ENCODE data around the gene PIGT. TPM values are rescaled to one million over a fixed set of nuclear protein-coding genes. Genes with fewer than 3 reads are reported as not detected.

The PIGT gene
- total RNA-seq, 1 experiment from 2014 or later: 108 TPM

DNA sequence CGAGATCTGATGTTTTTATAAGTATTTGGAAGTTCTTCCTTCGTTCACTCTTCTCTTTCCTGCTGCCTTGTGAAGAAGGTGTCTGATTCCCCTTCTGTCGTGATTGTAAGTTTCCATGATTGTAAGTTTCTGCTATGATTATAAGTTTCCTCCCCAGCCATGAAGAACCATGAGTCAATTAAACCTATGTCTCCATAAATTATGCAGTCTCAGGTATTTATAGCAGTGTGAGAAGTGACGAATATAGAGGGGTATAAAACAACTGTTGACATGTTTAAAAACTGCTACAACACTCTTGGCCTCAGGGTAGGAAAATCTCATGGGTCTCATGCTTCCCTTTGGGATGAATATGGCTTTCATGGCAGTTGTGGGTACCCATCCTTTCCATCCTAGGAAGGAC, 47.8 kb downstream of the PIGT start:
- Histone ChIP-seq H3K36me3 (ENCODE audit: control insufficient read depth, insufficient read depth, low read length) (no peaks in the 10 kb centered on the region), H3K9me3 (ENCODE audit: control insufficient read depth, insufficient read depth, low read depth, low read length) (no peaks in the 10 kb centered on the region), H3K4me3 (ENCODE audit: low read depth in 2 of 2, low read length in 2 of 2) (no peak overlapping the region), H3K27ac (ENCODE audit: low read length) (no peak overlapping the region), H3K4me1 (ENCODE audit: control insufficient read depth, insufficient read depth, low read length) (no peaks in the 10 kb centered on the region), H3K27me3 (ENCODE audit: control insufficient read depth, insufficient read depth, low read length) (peaks cover 25% of the 10 kb centered on the region; the same call in 1 of the 2 replicates)
- ChIA-PET POLR2A (interaction anchor here (0.5 kb wide), 1 partner anchor 172 kb away, joined by 3 read pairs; no protein-coding TSS in a partner anchor), CTCF (interaction anchor here (0.6 kb wide), 1 partner anchor 18 kb away, joined by 3 read pairs; no protein-coding TSS in a partner anchor)
- no peak for DNase-seq (ENCODE audit: low read depth, low spot score)
- TF ChIP-seq TCF7L2 (IDR thresholded peaks at IDR 0.05; ENCODE audit: low read depth, low read length) (no peak), POLR2AphosphoS5 (IDR thresholded peaks at IDR 0.05; ENCODE audit: low read depth, low read length) (no peak), SIN3A (IDR thresholded peaks at IDR 0.05; ENCODE audit: borderline replicate concordance, insufficient read depth, low read depth, low read length) (no peak)
- TF ChIP-seq, protein P1, sequence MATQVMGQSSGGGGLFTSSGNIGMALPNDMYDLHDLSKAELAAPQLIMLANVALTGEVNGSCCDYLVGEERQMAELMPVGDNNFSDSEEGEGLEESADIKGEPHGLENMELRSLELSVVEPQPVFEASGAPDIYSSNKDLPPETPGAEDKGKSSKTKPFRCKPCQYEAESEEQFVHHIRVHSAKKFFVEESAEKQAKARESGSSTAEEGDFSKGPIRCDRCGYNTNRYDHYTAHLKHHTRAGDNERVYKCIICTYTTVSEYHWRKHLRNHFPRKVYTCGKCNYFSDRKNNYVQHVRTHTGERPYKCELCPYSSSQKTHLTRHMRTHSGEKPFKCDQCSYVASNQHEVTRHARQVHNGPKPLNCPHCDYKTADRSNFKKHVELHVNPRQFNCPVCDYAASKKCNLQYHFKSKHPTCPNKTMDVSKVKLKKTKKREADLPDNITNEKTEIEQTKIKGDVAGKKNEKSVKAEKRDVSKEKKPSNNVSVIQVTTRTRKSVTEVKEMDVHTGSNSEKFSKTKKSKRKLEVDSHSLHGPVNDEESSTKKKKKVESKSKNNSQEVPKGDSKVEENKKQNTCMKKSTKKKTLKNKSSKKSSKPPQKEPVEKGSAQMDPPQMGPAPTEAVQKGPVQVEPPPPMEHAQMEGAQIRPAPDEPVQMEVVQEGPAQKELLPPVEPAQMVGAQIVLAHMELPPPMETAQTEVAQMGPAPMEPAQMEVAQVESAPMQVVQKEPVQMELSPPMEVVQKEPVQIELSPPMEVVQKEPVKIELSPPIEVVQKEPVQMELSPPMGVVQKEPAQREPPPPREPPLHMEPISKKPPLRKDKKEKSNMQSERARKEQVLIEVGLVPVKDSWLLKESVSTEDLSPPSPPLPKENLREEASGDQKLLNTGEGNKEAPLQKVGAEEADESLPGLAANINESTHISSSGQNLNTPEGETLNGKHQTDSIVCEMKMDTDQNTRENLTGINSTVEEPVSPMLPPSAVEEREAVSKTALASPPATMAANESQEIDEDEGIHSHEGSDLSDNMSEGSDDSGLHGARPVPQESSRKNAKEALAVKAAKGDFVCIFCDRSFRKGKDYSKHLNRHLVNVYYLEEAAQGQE (IDR thresholded peaks at IDR 0.05; ENCODE audit: insufficient read depth in 1 of 2, low read depth in 2 of 2, low read length in 1 of 2): no peak
- TF ChIP-seq, protein P2, sequence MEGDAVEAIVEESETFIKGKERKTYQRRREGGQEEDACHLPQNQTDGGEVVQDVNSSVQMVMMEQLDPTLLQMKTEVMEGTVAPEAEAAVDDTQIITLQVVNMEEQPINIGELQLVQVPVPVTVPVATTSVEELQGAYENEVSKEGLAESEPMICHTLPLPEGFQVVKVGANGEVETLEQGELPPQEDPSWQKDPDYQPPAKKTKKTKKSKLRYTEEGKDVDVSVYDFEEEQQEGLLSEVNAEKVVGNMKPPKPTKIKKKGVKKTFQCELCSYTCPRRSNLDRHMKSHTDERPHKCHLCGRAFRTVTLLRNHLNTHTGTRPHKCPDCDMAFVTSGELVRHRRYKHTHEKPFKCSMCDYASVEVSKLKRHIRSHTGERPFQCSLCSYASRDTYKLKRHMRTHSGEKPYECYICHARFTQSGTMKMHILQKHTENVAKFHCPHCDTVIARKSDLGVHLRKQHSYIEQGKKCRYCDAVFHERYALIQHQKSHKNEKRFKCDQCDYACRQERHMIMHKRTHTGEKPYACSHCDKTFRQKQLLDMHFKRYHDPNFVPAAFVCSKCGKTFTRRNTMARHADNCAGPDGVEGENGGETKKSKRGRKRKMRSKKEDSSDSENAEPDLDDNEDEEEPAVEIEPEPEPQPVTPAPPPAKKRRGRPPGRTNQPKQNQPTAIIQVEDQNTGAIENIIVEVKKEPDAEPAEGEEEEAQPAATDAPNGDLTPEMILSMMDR (IDR thresholded peaks at IDR 0.05): no peak
- in situ Hi-C loops (cut with HindIII; ENCODE audit: low pct_unique_long_range_greater_than_20kb, low sequenced_read_pairs) (no loop called here), intact Hi-C loops (cut with micrococcal nuclease; ENCODE audit: unreplicated experiment) (no loop called here)
- no TSS peak for BruUV-seq (replicated peaks)
- ATAC-seq: no peak

DNA sequence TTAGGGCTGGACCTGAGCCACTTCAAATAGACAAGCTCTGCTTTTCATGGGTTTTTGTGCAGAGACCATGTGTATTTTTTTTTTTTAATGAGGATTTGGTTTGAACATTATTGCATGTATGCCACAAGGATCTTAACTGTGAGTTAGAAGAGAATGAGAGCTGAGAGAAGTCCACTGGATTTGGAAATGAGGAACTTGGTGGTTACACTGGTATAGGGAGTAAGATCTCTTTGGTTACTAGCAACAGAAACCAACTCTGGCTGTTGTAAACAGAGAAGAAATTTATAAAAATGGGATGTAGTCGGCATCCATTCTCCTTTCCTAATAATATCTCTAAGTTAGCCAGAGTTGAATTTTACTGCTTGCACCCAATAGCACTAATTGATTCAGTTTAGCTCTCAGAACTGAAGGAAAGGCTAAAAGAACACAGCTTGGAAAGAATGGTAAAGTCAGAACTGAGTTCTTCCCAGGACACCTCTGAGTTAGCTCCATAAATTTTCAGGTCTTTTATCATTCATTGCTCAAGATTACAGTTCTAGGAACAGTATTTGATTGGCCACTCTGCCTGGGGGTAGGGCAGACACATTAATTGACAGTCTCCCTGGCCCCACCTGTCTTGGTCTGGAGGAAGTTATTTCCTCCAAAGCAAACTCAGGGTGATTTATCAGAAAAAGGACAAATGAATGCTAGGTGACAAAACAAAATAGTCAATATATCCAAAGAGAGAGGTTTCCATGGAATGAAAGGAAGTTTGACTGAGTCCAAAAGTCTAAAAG, 49.7 kb downstream of the PIGT start:
- in situ Hi-C loops (cut with HindIII; ENCODE audit: low pct_unique_long_range_greater_than_20kb, low sequenced_read_pairs): no loop called here
- Histone ChIP-seq H3K27ac (ENCODE audit: low read length) (no peak overlapping the region), H3K4me3 (ENCODE audit: low read depth in 2 of 2, low read length in 2 of 2) (no peak overlapping the region), H3K27me3 (ENCODE audit: control insufficient read depth, insufficient read depth, low read length) (peaks cover 20% of the 10 kb centered on the region; the same call in 1 of the 2 replicates), H3K4me1 (ENCODE audit: control insufficient read depth, insufficient read depth, low read length) (peaks cover under 1% of the 10 kb centered on the region), H3K36me3 (ENCODE audit: control insufficient read depth, insufficient read depth, low read length) (no peaks in the 10 kb centered on the region), H3K9me3 (ENCODE audit: control insufficient read depth, insufficient read depth, low read depth, low read length) (no peaks in the 10 kb centered on the region)
- no TSS peak for BruUV-seq (replicated peaks)
- ATAC-seq: no peak
- DNase-seq (ENCODE audit: low read depth, low spot score): no peak
- intact Hi-C loops (cut with micrococcal nuclease; ENCODE audit: unreplicated experiment): no loop called here
- ChIA-PET POLR2A (no interaction called here), CTCF (interaction anchor here (0.8 kb wide), 1 partner anchor 10 kb away, joined by 3 read pairs; no protein-coding TSS in a partner anchor)
- TF ChIP-seq SIN3A (IDR thresholded peaks at IDR 0.05; ENCODE audit: borderline replicate concordance, insufficient read depth, low read depth, low read length): no peak
- TF ChIP-seq, protein P1 (IDR thresholded peaks at IDR 0.05; ENCODE audit: insufficient read depth in 1 of 2, low read depth in 2 of 2, low read length in 1 of 2): no peak
- TF ChIP-seq, protein P2 (IDR thresholded peaks at IDR 0.05): no peak
- TF ChIP-seq POLR2AphosphoS5 (IDR thresholded peaks at IDR 0.05; ENCODE audit: low read depth, low read length): no peak
- TF ChIP-seq TCF7L2 (IDR thresholded peaks at IDR 0.05; ENCODE audit: low read depth, low read length): no peak
